Psoas muscle (tissue), 8 donors: ENCODE measurements around the gene MED4. TPM values are rescaled to one million over a fixed set of nuclear protein-coding genes. Genes with fewer than 3 reads are reported as not detected.

ENCODE experiments used
- ATAC-seq, 4 donors: fragments of 200-7000 bp; cut with Tn5 transposase; one replicate each; pipeline ENCODE4 v1.9.1; 2020; ENCODE audit warnings: moderate library complexity in 3 of 4, mild to moderate bottlenecking in 2 of 4
- DNase-seq, 2 donors: peaks; one replicate each; pipeline ENCODE4 v3.0.0-alpha.2; 2020
- H3K27ac ChIP-seq: fragments of 200-600 bp; one replicate; pipeline ENCODE4 v1.8.0; 2022
- H3K27me3 ChIP-seq, 3 donors: fragments of 200-600 bp in 1 of 3; one replicate each; pipeline versions ENCODE4 v1.6.1 to v1.8.0; 2013 to 2022; ENCODE audit warnings: low read length in 2 of 3, mild to moderate bottlenecking in 2 of 3, moderate library complexity in 1 of 3; ENCODE audit not compliant: insufficient read depth in 3 of 3
- H3K36me3 ChIP-seq, 2 donors: fragments of 200-600 bp in 1 of 2; one replicate each; pipeline versions ENCODE4 v1.6.1 to v1.8.0; 2013 to 2022; ENCODE audit warnings: low read depth in 1 of 2, mild to moderate bottlenecking in 1 of 2, moderate library complexity in 1 of 2; ENCODE audit not compliant: insufficient read depth in 1 of 2
- H3K4me1 ChIP-seq: fragments of 200-600 bp; one replicate; pipeline ENCODE4 v1.8.0; 2022
- H3K4me3 ChIP-seq: fragments of 200-600 bp; one replicate; pipeline ENCODE4 v1.8.0; 2022; ENCODE audit warnings: mild to moderate bottlenecking
- H3K9me3 ChIP-seq: fragments of 200-600 bp; one replicate; pipeline ENCODE4 v1.8.0; 2022
- CTCF ChIP-seq: fragments of 200-600 bp; IDR thresholded peaks from one replicate; pipeline ENCODE4 v1.8.0; 2022; ENCODE audit warnings: antibody characterized with exemption
- WGBS, 3 donors: extraction: QIAGEN DNeasy Blood & Tissue Kit; methylation state at CpG; one replicate each; pipeline versions ENCODE4 v1.1.6 to v1.1.7; 2013; 5-methylcytosine and 5-hydroxymethylcytosine counted together
- intact Hi-C, 2 donors: fragments of 100-400 bp; cut with DNase I; formaldehyde crosslinking; loops; one replicate each; pipeline versions ENCODE4 v1.11.0 to v1.14.2; 2022
- polyA plus RNA-seq, 3 donors: library from polyadenylated mRNA; stranded (reverse); fragments of 200-250 nt; gene quantifications; one replicate each; pipeline ENCODE4 v1.2.3, GENCODE V29; 2013
- total RNA-seq, 4 donors: library from RNA; stranded (reverse); fragmentation: NEBNext Ultra II Directional in 2 of 4; extraction: Animal tissue kit (Norgen Biotek cat#: 25700) in 2 of 4; gene quantifications; one replicate each; pipeline versions ENCODE4 v1.2.1 to v1.2.4, GENCODE V29; 2021 to 2023
- donor health status: healthy with polysubstance abuse.
- donor health status: DM: no; HTN: no; CAD: no; lungs with moderate emphysema.
- donor health status: Bipolar disorder and iron deficiency.
- donor health status: healthy.
- donor health status: DM: yes; HTN: yes; CAD: no.
- donor health status: DM: no; HTN: no; CAD: no.
- donor health status: DM: no; HTN: no; CAD: no.
- donor health status: DM: yes; HTN: yes; CAD: no.

MED4 gene
- total and polyA plus RNA-seq, 7 donors, result 41.3 to 81.0 (median 48.5) TPM

- no peak for TF ChIP-seq CTCF
- Histone ChIP-seq H3K9me3 (no peaks in the 10 kb centered on the region), H3K36me3 (no peaks in the 10 kb centered on the region), H3K4me3 (no peak overlapping the region), H3K27me3 (no peaks in the 10 kb centered on the region), H3K27ac (no peak overlapping the region), H3K4me1 (no peaks in the 10 kb centered on the region)
- no peak for DNase-seq
- intact Hi-C loops, result no loop called here
- no peak for ATAC-seq
- 60 to 78% (median 63%) methylated on average over 4 of the region's 4 CpGs for WGBS, 3 donors
These were observed 13.2 kb upstream of the MED4 start for GRCh38 chr13:48108106-48108505.

GRCh38 chr13:48097793-48098192 is 2.9 kb upstream of the MED4 start:
- no peaks in the 10 kb centered on the region for H3K36me3 ChIP-seq
- no peak for TF ChIP-seq CTCF
- ATAC-seq (no peak), DNase-seq (no peak)
- H3K4me3 ChIP-seq, result no peak overlapping the region
- H3K27me3 ChIP-seq, result no peaks in the 10 kb centered on the region
- no peaks in the 10 kb centered on the region for H3K9me3 ChIP-seq
- no peak overlapping the region for H3K27ac ChIP-seq
- intact Hi-C loops, result loop anchor here in 1 of 2 donors (10.0 kb wide), 1 partner anchor 207 kb away; the partner anchor contains the start of gene RB1
- WGBS, 3 donors, result 79 to 90% (median 83%) methylated on average over 4 of the region's 4 CpGs
- H3K4me1 ChIP-seq, result peaks cover 14% of the 10 kb centered on the region

GRCh38 chr13:48096670-48097069 is 1.8 kb upstream of the MED4 start:
- intact Hi-C loops, result loop anchor here in 1 of 2 donors (10.0 kb wide), 1 partner anchor 208 kb away; the partner anchor contains the start of gene RB1
- Histone ChIP-seq H3K27me3 (no peaks in the 10 kb centered on the region), H3K4me1 (peaks cover 26% of the 10 kb centered on the region), H3K4me3 (no peak overlapping the region), H3K27ac (no peak overlapping the region), H3K9me3 (no peaks in the 10 kb centered on the region), H3K36me3 (no peaks in the 10 kb centered on the region)
- no peak for TF ChIP-seq CTCF
- 62 to 64% (median 63%) methylated on average over 3 of the region's 3 CpGs for WGBS, 3 donors
- DNase-seq, result no peak
- ATAC-seq, result no peak

- H3K4me1 ChIP-seq, result peaks cover 46% of the 10 kb centered on the region
- TF ChIP-seq CTCF, result no peak
- peak overlapping the region; percentile 89 for H3K27ac ChIP-seq
- no peaks in the 10 kb centered on the region for H3K9me3 ChIP-seq
- H3K36me3 ChIP-seq, result peaks cover 0 to 7% of the 10 kb centered on the region in 2 donors
- intact Hi-C loops, result loop anchor here (2.0 to 10.0 kb wide), 3 partner anchors 56 to 210 kb away; partner anchors contain the start of genes NUDT15 (in 1 of the 2) and RB1 (in 1 of the 2)
- no peaks in the 10 kb centered on the region for H3K27me3 ChIP-seq
- 0% methylated on average over 14 of the region's 14 CpGs for WGBS, 3 donors
- DNase-seq, result no peak
- peak; percentile 3 to 31 (median 17) for ATAC-seq
- peak overlapping the region; percentile 85 for H3K4me3 ChIP-seq
These were observed 512 bp downstream of the MED4 start for GRCh38 chr13:48094404-48094780.

GRCh38 chr13:48093588-48093987 is 1.3 kb downstream of the MED4 start:
- Histone ChIP-seq H3K27me3 (no peaks in the 10 kb centered on the region), H3K36me3 (peaks cover 0 to 8% of the 10 kb centered on the region in 2 donors), H3K9me3 (no peaks in the 10 kb centered on the region), H3K4me1 (peaks cover 52% of the 10 kb centered on the region), H3K4me3 (peak overlapping the region; percentile 85), H3K27ac (no peak overlapping the region)
- WGBS, 3 donors, result 64 to 73% (median 66%) methylated on average over 9 of the region's 9 CpGs
- TF ChIP-seq CTCF, result no peak
- DNase-seq, result no peak
- intact Hi-C loops, result loop anchor here (5.0 to 10.0 kb wide), 2 partner anchors 56 to 211 kb away; partner anchors contain the start of genes NUDT15 (in 1 of the 2) and RB1 (in 1 of the 2)
- ATAC-seq, result no peak
